GM18867 (cell line): ENCODE results near the gene RABEPK.
"Not testable (repeated sequence)": the region's sequence is repeated elsewhere in the genome, so short reads cannot be mapped to it uniquely, and the experiment has no call there.

Source experiments
- ATAC-seq: cut with Tn5 transposase; IDR thresholded peaks from one replicate; pipeline ENCODE4 v1.9.1; 2021; ENCODE audit warnings: mild to moderate bottlenecking, moderate library complexity; ENCODE audit not compliant: unreplicated experiment

The RABEPK gene

DNA sequence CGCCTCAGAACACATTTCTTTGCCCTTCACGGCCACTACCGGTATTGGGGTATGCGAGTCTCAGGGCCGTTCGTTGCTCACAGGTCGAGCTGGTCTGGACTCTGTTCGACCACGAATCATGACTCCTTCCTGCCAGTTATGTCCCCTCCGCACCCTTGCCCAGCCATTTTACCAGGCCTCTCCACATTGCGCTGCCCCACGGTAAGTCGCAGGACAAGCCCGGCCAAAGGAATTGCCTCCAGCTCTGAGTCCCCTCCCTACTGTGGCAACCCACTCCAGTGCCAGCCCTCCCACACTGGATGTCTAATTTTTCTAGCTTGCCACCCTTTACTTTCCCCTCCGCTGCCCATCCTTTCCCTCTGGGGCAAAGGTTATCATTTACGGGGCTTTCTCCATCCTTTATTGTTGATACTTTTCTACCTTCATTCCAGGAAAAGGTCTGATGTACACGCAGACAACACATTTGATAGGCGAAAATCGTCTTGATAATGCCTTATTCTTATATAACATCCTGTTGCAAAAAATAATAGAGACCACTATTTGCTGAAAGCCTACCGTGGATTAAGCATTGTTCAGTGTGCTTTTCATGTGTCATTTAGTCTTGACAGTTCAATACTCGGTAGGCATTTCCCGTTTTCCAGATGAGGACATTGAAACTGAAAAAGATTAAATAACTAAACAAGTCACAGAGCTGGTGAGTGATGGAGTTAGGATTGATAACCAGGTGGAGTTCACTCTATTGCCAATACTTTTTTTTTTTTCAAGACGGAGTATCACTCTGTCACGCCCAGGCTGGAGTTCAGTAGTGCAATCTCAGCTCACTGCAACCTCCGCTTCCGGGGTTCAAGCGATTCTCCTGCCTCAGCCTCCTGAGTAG is 41.8 kb downstream of the RABEPK start:
- peak; percentile 17 for ATAC-seq

DNA sequence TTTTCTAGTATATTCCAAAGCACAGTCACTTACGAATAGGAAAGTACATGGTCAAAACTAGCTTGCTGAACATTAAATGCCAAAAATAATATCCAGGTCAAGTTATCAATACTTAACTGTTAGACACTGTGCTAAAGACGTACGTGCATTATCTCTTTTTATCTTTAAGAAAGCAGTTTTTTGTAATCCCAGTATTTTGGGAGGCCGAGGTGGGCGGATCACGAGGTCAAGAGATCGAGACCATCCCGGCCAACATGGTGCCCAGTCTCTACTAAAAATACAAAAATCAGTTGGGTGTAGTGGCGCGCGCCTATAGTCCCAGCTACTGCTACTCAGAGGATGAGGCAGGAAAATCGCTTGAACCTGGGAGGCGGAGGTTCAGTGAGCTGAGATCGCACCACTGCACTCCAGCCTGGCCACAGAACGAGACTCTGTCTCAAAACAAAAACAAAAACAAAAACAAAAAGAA is 43.5 kb downstream of the RABEPK start:
- no peak for ATAC-seq

DNA sequence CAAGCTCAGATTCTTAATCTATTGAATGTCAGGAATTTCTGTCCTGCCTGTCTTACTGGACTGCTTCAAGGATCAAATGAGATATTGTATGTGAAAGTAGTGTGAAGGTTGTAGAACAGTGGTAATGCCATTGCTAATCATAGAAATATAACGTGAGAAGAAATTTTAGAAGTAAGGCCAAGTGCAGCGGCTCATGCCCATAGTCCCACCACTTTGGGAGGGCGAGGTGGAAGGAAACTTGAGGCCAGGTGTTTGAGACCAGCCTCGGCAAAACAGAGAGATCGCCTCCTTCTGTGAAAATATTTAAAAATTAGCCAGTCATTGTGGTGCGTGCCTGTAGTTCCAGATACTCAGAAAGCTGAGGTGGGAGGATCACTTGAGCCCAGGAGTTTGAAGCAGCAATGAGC is 45.9 kb downstream of the RABEPK start:
- ATAC-seq, result no peak

DNA sequence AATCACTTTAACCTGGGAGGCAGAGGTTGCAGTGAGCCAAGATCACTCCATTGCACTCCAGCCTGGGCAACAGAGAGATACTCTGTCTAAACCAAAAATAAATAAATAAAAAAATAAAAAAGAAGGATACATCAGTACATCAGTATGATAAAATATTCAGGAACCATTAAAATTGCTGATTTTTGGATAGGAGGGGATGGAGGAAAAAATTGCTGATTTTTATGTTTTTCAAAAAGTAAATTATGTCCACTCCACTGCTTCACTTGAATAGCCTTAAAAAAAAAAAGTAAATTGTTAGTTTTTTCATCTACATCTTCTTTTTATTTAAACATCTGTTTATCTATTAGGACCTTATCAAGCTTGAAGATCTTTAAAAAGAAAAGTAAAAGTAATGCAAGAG is 53.9 kb downstream of the RABEPK start:
- no peak for ATAC-seq

DNA sequence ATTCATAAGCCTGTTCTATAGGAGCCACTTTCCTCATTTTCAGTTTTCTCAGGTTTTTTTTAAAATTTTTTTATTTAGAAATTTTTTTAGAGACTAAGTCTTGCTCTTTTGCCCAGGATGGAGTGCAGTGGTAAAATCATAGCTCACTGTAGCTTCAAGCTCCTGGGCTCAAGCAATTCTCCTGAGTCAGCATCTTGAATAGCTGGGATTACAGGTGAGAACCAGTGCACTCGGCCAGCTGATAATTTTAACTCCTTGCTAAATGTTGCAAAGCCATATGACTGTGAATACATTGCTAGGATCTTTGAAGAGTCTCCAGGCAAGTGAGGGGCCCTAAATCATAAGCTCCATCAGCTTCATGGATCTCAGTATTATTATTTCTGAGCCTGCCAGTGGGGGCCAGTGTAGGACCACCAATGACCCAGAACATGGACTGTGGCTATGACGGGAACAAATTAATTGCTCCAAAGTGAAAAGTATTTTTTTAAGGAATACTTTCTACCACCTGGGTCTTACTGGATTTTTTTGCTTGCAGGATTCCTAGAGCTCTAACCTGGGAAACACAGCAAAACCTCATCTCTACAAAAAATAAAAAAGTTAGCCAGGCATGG is 55.5 kb downstream of the RABEPK start:
- no peak for ATAC-seq

DNA sequence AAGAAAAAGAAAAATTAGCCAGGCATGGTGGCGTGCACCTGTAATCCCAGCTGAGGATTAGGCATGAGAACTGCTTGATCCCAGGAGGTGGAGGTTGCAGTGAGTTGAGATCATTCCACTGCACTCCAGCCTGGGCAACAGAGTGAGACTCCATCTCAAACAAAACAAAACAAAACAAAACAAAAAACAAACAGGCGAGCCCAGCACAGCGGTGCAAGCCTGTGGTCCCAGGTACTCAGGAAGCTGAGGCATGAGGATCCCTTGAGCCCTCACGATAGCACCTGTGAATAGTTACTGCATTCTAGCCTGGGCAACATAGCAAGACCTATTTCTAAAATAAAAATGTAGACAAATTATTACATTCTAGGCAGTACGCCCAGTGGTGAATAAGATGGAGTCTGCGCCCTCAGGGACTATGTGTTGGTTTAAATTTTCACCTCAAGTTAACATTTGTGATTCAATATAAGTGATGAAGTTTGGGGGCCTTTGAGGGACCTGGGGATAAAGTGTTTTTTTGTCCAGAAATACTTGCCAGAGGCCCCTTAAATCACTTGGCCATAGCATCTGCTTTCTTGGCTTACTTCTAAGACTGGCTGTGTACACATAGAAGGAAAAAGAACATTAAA is 57.9 kb downstream of the RABEPK start:
- ATAC-seq, result no peak

GRCh38 chr9:125258832-125259534 is 58.6 kb downstream of the RABEPK start:
- no peak for ATAC-seq

- ATAC-seq, result no peak
Observed at GRCh38 chr9:125260561-125260960, 60.2 kb downstream of the RABEPK start.

GRCh38 chr9:125261501-125262293 is 61.4 kb downstream of the RABEPK start, which contains the start of gene GAPVD1:
GAPVD1 (plus strand) TSS chr9:125261826; CDS start chr9:125298922, 37,096 bp downstream.
- ATAC-seq, result peak; percentile 93

DNA sequence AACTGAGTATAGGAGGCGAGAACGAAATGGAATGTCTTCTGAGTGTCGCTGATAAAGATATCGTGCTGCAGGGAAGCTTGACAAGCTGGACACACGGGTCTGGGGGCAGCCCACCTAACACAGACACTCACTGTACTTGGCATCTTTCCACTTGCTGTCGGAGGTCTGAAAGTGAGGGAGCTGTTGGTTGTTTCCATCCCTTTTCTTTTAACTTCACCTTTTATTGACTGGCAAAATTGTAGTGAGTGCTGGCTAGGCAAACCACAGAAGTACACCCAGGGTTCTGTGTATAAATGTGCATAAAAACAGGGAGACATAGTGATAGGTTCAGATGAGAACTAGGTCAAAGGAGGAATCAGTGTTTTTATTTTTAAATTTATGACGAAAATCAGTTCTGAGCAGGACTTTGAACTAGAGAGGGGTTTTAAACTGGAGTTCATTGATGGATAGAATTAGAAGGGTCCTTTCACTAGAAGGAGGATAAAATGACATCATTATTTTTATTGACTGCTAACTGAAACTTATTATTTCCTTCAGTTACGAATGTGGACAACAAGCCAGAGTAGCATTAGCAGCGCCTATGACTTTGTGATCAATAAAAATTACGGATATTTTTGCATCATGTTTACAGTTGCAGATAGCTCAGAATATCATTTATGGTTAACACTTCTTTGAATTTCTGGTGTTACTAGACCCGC is 62.1 kb downstream of the RABEPK start:
- ATAC-seq, result no peak

- ATAC-seq, result not testable (repeated sequence)
Observed at GRCh38 chr9:125264068-125264467, 63.7 kb downstream of the RABEPK start.

DNA sequence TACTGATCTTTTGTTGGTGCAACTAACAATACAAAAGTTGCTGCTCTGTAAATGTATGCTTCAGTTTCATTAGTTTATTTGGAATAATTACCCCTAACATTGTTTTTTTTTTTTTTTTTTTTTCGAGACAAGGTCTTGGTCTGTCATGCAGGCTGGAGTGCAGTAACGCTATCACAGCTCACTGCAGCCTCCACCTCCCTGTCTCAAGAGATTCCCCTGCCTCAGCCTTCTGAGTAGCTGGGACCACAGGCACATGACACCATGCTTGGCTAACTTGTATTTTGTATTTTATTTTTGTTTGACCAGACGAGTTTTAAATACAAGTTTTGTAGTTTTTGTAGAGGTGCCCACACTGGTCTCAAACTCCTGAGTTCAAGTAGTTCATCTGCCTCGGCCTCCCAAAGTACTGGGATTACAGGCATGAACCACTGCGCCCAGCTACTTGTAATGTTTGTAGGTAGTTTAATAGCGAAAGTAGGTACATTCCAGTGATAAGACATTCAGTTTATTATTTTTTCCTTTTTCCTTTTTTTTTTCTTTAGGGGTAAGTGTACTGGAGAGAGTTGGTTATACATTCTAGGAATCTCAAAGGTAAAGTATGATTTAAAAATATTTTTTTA is 68.2 kb downstream of the RABEPK start:
- ATAC-seq, result no peak

GRCh38 chr9:125269014-125269397 is 68.7 kb downstream of the RABEPK start:
- ATAC-seq, result no peak

DNA sequence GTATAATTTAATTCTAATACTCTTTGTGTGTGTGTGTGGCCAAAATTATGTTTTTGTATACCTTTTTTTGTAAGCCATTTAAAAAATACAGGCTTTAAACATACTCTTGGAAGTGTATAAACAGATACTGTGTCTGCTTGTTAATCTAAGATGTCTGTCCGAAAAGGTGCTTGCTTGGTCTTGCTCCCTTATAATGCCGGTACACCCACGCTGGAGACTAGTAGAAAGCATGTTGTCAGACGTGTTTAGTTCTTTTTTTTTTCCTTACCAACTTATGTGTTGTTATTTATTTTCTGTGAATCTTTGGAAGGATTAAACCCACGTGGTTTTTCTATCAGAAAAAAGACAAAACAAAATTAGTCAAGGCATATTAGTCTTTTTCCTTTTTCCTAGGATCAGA is 70.7 kb downstream of the RABEPK start:
- ATAC-seq, result no peak

DNA sequence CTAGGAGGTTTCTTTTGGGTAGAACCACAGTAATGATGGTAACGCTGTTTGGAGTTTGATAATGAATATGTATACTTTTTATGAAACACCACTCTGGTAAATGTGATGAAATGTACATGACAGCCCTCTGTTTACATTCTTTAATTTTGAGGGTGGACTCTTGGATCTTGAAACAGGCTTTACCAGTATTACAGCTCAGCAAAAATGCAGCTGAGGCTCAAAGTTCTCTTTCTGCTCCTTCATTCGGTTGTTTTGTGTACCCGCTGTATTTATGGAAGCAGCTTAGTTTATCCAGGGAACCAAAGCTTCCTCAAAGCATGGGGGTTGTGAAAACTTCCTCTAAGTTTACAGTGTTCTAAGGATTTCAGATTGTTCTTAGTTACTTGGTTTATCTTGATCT is 72.4 kb downstream of the RABEPK start:
- ATAC-seq, result no peak

- ATAC-seq, result no peak
Observed at GRCh38 chr9:125276771-125277170, 76.4 kb downstream of the RABEPK start.

DNA sequence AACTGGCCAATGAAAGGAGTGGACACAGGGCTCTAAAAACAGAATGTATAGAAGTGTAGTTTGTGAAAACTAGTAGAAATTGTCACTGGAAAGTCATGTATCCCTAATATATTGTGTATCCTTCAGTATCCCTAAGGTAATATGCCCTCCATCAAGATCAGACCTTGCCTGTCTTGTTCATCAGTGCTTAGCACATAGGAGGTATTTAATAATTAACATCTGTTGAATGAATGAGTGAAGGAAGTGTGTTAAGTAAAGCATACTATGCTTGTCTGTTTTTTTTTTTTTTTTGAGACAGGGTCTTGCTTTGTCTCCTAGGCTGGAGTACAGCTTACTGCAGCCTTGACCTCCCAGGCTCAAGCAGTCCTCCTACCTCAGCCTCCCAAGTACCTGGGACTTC is 77.1 kb downstream of the RABEPK start:
- no peak for ATAC-seq

GRCh38 chr9:125280945-125281344 is 80.6 kb downstream of the RABEPK start:
- ATAC-seq, result no peak
